Adipocyte (in vitro differentiated cells): ENCODE results near the gene DZIP1L.
A peak's percentile ranks its signal among the peaks of the same experiment; 100 is the strongest.

Experiments
- DNase-seq: peaks from one replicate; pipeline ENCODE4 v3.0.0-alpha.2; 2015; ENCODE audit warnings: low read depth
- H3K27me3 ChIP-seq: replicated peaks from 2 replicates; pipeline ENCODE4 v1.7.0; 2013; ENCODE audit warnings: mild to moderate bottlenecking, low read length, moderate library complexity; ENCODE audit not compliant: control insufficient read depth, insufficient read depth
- H3K36me3 ChIP-seq: 2 replicates; pipeline ENCODE4 v1.7.0; 2013; ENCODE audit warnings: low read length, mild to moderate bottlenecking, moderate library complexity; ENCODE audit not compliant: control insufficient read depth, insufficient read depth, severe bottlenecking
- H3K4me1 ChIP-seq: 2 replicates; pipeline ENCODE4 v1.7.0; 2013; ENCODE audit warnings: mild to moderate bottlenecking, low read length, moderate library complexity; ENCODE audit not compliant: control insufficient read depth, insufficient read depth
- H3K4me3 ChIP-seq: 2 replicates; pipeline ENCODE4 v1.7.0; 2013; ENCODE audit warnings: mild to moderate bottlenecking, low read length, moderate library complexity
- H3K9ac ChIP-seq: 2 replicates; pipeline ENCODE4 v1.7.0; 2013; ENCODE audit warnings: mild to moderate bottlenecking, low read length, moderate library complexity
- H3K9me3 ChIP-seq: 2 replicates; pipeline ENCODE4 v1.7.0; 2013; ENCODE audit warnings: mild to moderate bottlenecking, low read length, moderate library complexity; ENCODE audit not compliant: control insufficient read depth

The DZIP1L gene

DNA sequence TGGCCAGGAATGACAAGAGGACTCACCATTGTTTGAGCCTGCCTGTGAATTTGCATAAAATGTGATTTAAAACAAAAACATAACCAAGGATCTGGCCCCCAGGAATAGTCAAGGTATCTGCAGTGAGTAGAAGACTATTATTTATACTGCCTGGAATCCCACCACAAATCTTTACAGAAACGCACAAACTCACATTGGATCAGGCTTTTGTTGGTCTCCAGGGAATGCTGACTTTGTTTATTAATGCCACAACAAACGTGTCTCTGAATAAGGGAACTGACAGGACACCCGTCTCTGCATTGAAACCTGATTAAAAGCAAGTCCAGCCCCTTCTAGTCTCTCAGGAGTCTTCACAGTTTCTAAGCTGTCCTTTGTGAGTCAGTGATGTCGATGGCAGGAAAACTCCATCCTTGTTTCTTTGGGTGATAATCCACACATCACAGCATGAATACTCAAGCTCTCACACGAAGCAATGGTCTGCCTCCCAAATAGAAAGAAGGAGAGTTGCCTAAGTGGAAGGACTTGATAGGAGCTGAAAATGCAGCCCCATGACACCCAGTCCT lies 67.7 kb downstream of the DZIP1L start:
- H3K4me3 ChIP-seq: no peak overlapping the region
- H3K4me1 ChIP-seq: peaks cover 27% of the 10 kb centered on the region
- no peaks in the 10 kb centered on the region for H3K27me3 ChIP-seq
- no peak for DNase-seq
- peaks cover 13% of the 10 kb centered on the region for H3K36me3 ChIP-seq
- no peaks in the 10 kb centered on the region for H3K9me3 ChIP-seq
- H3K9ac ChIP-seq: no peak overlapping the region

DNA sequence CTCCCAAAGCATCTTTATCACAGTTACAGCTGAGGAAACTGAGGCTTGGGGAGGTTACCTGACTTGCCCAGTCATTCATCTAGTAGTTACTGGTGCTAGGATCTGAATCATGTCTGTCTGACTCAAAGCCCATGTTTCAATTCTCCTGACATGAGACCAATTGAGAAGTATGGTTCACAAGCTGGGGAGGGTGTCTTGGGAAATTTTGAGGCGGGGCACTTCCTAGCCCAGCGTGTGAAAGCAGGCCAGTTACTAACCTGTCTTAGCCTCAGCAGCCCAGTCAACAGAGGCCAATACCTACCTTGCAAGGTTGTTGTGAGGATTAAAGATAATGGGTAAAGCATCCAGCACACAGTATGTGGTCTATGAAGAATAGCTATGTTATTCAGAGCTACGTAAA lies 68.5 kb downstream of the DZIP1L start:
- no peak overlapping the region for H3K9ac ChIP-seq
- no peak overlapping the region for H3K4me3 ChIP-seq
- no peak for DNase-seq
- H3K36me3 ChIP-seq: peaks cover 13% of the 10 kb centered on the region
- no peaks in the 10 kb centered on the region for H3K9me3 ChIP-seq
- no peaks in the 10 kb centered on the region for H3K27me3 ChIP-seq
- H3K4me1 ChIP-seq: peaks cover 31% of the 10 kb centered on the region

DNA sequence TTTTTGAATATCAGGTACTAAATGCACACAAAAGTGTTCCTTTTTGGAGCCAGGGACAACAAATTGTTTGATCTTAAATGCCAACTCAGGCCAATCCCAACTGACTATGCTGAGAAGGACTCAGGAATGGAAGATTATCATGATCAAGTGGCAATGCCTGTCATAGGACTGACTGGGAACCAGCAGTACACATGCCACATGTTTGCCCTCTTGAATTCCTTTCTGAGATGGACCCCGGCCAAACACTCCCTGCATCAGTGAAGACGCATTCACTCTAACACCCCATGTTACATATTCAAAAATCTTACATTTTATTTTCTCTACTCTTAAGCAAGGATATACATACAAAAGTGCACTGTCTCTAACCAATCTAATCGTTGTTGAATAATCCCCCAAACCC lies 69.3 kb downstream of the DZIP1L start:
- no peak overlapping the region for H3K4me3 ChIP-seq
- peaks cover 13% of the 10 kb centered on the region for H3K36me3 ChIP-seq
- no peak overlapping the region for H3K9ac ChIP-seq
- H3K4me1 ChIP-seq: peaks cover 31% of the 10 kb centered on the region
- DNase-seq: no peak
- no peaks in the 10 kb centered on the region for H3K9me3 ChIP-seq
- H3K27me3 ChIP-seq: no peaks in the 10 kb centered on the region

DNA sequence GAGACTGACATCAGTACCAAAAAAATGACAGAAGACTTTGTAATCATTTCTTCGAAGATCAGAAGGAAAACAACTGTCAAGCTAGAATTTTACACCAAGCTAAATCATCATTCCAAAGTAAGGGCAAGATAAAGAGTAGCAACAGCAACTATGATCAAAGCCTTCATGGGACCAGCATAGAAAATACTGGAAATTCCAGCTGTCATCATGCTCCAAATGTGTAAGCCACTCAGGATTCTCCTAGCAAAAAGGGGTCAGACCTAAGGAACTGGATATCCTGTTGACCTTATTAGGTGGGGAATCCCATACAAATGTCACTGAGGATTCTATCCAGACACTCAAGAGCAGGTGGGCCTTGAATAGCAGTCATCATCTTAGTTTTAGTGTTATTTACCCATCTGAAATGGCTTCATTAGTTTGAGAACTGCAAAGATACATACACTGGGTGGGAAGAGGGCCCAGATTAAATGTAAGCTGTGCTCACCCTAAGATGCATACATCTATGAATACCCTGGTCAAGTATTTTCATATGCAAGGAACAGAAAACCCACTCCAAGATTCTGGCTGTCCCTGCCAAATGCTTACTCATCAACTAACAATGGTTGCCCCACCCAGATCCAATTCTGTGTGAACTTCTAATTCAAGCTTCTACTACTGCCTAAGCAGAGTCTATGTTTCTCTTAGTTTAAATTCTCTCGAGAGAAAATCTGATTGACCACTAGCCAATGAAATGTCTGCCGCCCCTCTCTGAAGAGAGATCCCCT lies 72.0 kb downstream of the DZIP1L start:
- peaks cover 21% of the 10 kb centered on the region for H3K4me1 ChIP-seq
- no peaks in the 10 kb centered on the region for H3K9me3 ChIP-seq
- H3K4me3 ChIP-seq: peak overlapping the region; percentile 43
- H3K27me3 ChIP-seq: no peaks in the 10 kb centered on the region
- H3K36me3 ChIP-seq: peaks cover 8% of the 10 kb centered on the region
- DNase-seq: peak; percentile 85
- H3K9ac ChIP-seq: no peak overlapping the region

DNA sequence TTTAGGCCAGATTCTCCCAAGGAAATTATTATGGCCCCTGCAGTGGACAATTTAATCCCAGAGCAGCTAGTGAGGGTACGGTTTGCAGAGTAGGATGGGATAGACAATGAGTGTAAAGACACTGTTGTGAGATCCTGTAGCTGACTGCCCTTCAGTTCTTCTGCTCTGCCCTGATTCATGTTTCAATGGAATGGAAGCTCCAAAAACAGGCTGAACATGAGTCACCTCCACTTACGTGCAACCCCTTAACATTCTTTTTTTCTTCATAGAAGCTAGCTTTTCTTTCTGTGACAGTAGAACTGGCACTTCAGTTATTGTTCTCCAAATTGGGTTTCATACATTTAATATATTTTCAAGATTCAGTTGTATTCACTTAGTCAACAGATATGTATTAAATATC lies 73.4 kb downstream of the DZIP1L start:
- peaks cover 5% of the 10 kb centered on the region for H3K36me3 ChIP-seq
- H3K9me3 ChIP-seq: no peaks in the 10 kb centered on the region
- no peak overlapping the region for H3K4me3 ChIP-seq
- H3K27me3 ChIP-seq: no peaks in the 10 kb centered on the region
- H3K4me1 ChIP-seq: peaks cover 21% of the 10 kb centered on the region
- no peak overlapping the region for H3K9ac ChIP-seq
- DNase-seq: peak; percentile 72

DNA sequence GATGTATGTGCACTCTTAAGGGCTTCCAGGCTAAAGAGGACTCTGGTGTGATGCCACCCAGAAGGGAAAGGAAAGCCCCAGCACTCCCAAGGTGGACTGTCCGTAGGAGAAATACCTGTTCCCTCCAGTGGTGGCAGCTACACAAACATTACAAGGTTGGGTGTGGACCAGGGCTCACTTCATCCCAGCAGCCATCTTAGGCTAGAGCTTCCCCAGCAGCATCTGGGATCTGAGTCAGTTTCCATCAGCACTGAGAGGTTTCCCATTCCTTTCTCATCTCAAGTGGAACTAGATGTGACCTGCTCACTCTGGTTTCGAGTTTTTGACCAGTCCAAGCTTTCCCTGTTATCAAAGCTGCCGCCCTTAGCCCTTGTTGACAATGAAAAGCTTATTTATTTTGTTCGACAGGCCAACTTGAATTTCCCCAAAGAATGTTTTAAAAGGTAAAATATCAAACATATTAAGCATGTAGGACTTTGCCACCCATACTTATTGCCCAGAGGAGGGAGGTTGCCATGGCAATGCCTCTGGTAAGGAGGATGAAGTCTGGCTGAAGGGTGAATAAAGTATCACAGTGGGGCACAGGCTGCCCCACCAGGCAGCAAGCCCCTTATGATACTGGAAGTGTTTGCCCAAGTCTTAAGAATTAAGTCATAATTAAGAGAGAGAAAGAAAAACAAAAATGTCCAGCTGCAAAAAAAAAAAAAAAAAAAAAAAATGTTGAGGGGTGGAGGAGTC lies 76.5 kb downstream of the DZIP1L start:
- DNase-seq: no peak
- no peak overlapping the region for H3K9ac ChIP-seq
- no peaks in the 10 kb centered on the region for H3K36me3 ChIP-seq
- H3K4me3 ChIP-seq: no peak overlapping the region
- H3K27me3 ChIP-seq: no peaks in the 10 kb centered on the region
- peaks cover 12% of the 10 kb centered on the region for H3K4me1 ChIP-seq
- H3K9me3 ChIP-seq: no peaks in the 10 kb centered on the region

DNA sequence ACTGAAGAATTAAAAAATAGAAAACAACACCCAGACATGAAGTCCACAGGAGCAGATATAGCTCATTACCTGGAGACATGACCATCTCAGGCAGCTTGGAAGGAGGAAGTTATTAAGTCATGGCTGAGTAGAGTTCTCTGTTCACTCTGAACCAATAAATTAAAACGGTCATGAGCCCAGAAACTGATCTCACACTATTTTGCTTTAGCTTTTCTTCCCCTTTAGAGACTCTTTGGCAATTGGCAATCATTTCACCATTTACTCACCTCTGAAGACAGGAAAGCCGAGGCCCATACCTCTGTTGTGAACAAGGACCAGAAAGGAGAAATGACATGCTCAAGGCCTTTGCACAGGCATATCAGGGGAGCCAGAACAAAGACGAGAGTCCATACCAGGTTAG lies 78.8 kb downstream of the DZIP1L start:
- no peaks in the 10 kb centered on the region for H3K36me3 ChIP-seq
- no peak overlapping the region for H3K4me3 ChIP-seq
- H3K9me3 ChIP-seq: no peaks in the 10 kb centered on the region
- H3K4me1 ChIP-seq: no peaks in the 10 kb centered on the region
- no peaks in the 10 kb centered on the region for H3K27me3 ChIP-seq
- H3K9ac ChIP-seq: no peak overlapping the region
- no peak for DNase-seq

DNA sequence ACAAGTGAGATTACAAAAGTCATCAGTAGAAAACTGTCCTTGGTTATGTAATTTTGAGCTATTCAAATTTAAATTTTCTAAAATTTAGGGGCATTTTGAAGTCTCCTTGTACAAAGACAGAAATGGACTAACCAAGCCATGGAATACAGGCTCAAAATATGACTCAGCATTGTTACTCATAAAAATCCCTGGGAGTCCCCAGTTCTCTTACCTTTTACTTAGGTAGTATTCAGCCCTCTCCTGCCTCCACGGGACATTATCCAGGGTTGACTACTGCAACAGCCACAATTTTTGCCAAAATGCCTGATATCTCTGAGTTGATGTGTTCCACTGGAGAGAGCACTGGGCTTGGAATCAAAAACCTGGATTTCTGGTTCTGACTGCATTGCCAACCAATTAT lies 80.5 kb downstream of the DZIP1L start:
- no peak overlapping the region for H3K4me3 ChIP-seq
- no peak for DNase-seq
- H3K4me1 ChIP-seq: no peaks in the 10 kb centered on the region
- no peaks in the 10 kb centered on the region for H3K9me3 ChIP-seq
- H3K9ac ChIP-seq: no peak overlapping the region
- H3K27me3 ChIP-seq: no peaks in the 10 kb centered on the region
- no peaks in the 10 kb centered on the region for H3K36me3 ChIP-seq

DNA sequence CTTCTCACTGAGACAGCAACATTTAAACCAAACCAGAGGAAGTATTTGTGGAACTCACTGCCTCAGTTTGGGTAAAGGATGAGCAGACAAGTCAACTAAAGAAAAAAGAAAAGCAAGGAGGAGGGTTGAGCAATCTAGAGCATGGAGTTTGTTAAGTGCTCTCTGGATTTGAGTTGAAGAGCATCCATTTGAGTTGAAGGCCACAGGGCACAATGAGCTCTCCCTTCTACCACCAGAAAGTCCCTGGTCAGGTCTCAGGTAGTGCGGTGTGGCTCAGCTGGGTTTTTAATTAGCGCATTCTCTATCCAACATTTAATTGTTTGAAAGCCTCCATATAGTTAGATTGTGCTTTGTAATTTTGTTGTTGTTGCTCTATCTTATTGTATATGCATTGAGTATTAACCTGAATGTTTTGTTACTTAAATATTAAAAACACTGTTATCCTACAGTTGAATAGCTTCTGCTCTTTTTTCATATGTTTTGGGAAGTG lies 82.2 kb downstream of the DZIP1L start:
- no peak for DNase-seq
- Histone ChIP-seq H3K9me3 (no peaks in the 10 kb centered on the region), H3K4me1 (no peaks in the 10 kb centered on the region), H3K9ac (no peak overlapping the region), H3K4me3 (no peak overlapping the region), H3K27me3 (no peaks in the 10 kb centered on the region), H3K36me3 (no peaks in the 10 kb centered on the region)

DNA sequence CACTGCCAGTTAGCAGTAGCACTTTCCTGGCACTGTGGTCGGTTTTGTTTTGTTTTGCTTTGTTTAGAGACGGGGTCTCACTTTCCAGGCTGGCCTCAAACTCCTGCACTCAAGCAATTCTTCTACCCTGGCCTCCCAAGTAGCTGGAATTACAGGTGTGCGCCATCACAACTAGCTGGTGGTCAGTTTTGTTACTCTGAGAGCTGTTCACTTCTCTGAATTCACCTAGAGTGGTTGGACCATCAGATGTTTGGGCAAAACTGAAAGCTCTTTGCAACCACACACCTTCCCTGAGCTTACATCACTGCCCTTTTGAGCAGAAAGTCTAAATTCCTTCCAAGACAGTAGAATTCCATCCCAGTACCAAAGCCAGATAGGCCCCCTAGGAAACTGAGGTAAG lies 82.8 kb downstream of the DZIP1L start:
- DNase-seq: no peak
- no peak overlapping the region for H3K4me3 ChIP-seq
- H3K36me3 ChIP-seq: no peaks in the 10 kb centered on the region
- no peaks in the 10 kb centered on the region for H3K4me1 ChIP-seq
- H3K9ac ChIP-seq: no peak overlapping the region
- H3K27me3 ChIP-seq: no peaks in the 10 kb centered on the region
- no peaks in the 10 kb centered on the region for H3K9me3 ChIP-seq

DNA sequence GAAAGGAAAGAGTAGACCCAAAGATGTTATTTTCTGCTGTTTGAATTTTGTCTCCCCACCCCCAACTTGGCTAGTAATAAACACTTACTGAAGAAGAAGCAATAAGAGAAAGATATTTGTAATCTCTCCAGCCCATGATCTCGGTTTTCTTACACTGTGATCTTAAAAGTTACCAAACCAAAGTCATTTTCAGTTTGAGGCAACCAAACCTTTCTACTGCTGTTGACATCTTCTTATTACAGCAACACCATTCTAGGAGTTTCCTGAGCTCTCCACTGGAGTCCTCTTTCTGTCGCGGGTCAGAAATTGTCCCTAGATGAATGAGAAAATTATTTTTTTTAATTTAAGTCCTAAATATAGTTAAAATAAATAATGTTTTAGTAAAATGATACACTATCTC lies 83.9 kb downstream of the DZIP1L start:
- Histone ChIP-seq H3K27me3 (no peaks in the 10 kb centered on the region), H3K4me3 (no peak overlapping the region), H3K9me3 (no peaks in the 10 kb centered on the region), H3K4me1 (no peaks in the 10 kb centered on the region), H3K9ac (no peak overlapping the region), H3K36me3 (no peaks in the 10 kb centered on the region)
- no peak for DNase-seq
